Measurements from ENCODE around the gene MAGI2.

MAGI2 gene

GRCh38 chr7:78169992-78170391 is 1283.5 kb downstream of the MAGI2 start:
- no peak overlapping the region for H3K27ac ChIP-seq
- H3K4me3 ChIP-seq, result no peak overlapping the region

- no peak overlapping the region for H3K27ac ChIP-seq
Measured at GRCh38 chr7:78168865-78169264, 1284.6 kb downstream of the MAGI2 start.

GRCh38 chr7:78167860-78168259 is 1285.6 kb downstream of the MAGI2 start:
- no peak overlapping the region for H3K27ac ChIP-seq
- no peak overlapping the region for H3K4me3 ChIP-seq

More at GRCh38 chr7:78168865-78169264, 1284.6 kb downstream of the MAGI2 start:
- no peak overlapping the region for H3K4me3 ChIP-seq

DNA sequence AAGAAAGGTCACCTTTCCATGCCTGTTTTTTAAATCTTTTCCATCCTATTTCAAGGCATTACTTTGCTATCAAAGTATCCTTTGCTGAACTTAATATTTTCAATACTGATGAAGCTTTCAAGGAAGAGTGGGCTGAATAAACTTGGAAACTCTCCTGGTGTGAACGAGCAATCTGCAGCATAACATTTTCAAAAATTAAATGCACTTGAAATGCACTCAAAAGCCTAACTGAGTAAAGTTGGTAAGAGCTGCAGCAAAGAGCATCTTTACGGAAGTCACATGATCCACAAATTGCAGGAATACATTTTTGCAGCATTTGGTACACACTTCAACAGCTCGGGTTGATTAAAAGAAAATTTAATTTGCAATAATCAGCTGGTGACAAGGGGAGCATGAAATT is 1287.6 kb downstream of the MAGI2 start:
- Histone ChIP-seq H3K4me3 (no peak overlapping the region), H3K27ac (no peak overlapping the region)

DNA sequence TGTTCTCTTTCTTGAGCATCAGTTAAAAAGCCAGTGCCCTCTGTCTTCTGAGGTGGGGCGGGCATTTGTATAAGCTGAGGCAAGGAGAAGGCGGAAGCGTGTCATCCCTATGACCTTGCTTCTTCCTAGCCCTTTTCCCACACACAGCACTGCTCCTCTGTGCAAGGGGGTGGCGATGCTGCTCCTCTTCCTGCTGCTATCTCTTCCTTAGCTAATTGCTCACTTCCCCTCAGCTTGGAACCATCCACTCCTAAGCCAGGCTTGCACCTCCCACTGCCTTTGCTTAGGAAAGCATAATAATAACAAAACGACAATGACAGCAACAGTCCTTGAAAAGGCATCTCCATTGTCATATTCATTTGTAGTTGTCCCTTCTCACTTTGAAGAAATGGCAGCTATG is 1288.0 kb downstream of the MAGI2 start:
- Histone ChIP-seq H3K4me3 (no peak overlapping the region), H3K27ac (no peak overlapping the region)

- Histone ChIP-seq H3K27ac (no peak overlapping the region), H3K4me3 (no peak overlapping the region)
Measured at GRCh38 chr7:78164459-78164858, 1289.0 kb downstream of the MAGI2 start.

DNA sequence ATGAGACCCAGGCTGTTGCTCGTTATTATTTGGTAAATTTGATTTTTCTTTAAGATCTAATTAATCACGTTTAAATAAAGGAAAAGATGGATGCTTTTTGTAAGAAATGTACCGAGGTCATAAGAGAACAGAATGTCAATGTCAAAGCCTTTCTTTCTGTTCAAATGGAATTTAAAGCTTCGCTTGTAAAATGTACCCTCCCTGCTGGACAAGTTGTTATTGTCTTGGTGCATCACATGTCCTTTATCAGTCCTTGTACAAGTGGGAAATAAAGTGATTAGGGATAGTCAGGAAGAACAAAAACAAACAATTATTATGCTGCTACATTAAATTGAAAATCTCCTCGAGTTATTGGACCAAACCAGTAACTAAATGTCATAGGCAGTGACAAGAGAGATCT is 1291.7 kb downstream of the MAGI2 start:
- Histone ChIP-seq H3K27ac (no peak overlapping the region), H3K4me3 (no peak overlapping the region)

DNA sequence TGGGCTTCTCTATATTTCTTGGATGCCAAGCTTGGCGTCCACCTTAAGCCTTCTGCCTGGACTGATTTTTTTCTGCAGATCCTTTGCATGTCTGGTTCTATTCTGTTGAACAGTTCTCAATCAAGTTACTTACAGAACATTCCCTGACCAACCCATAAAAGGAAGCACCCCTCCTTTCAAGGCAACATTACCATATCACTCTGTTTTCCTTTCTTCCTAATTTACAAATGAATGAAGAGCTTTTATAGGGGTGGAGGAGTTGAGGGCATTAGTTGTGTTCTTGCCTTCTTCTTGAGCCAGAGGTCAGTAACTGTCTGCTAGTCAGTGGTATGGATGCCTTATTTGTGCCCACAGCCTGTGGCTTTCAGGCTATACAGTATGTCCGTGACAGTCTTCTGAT is 1293.9 kb downstream of the MAGI2 start:
- Histone ChIP-seq H3K4me3 (no peak overlapping the region), H3K27ac (no peak overlapping the region)

GRCh38 chr7:78153285-78153684 is 1300.2 kb downstream of the MAGI2 start:
- Histone ChIP-seq H3K4me3 (no peak overlapping the region), H3K27ac (no peak overlapping the region)

GRCh38 chr7:78151229-78151628 is 1302.2 kb downstream of the MAGI2 start:
- no peak overlapping the region for H3K27ac ChIP-seq
- H3K4me3 ChIP-seq, result no peak overlapping the region

DNA sequence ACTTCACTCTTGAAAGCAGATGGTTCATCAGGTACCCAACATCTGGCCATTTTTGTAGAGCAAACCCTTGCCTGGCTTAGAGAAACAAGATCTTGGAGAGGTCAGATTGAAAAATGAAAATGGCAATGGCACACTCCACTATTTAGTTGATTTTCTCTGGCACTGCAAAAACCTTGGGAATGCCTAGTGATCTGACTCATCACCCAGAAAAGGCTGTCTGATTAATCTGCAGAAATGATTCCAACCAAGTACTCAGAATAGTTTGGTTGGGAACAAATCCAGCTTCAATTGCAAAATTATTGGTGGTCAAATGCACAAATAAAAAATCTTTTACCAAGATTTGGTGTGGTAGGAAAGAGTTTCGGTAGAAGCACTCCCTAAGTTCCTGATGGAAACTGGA is 1303.7 kb downstream of the MAGI2 start:
- Histone ChIP-seq H3K27ac (peak overlapping the region in 2 of 21 experiments; percentile 25 to 46), H3K4me3 (no peak overlapping the region)

DNA sequence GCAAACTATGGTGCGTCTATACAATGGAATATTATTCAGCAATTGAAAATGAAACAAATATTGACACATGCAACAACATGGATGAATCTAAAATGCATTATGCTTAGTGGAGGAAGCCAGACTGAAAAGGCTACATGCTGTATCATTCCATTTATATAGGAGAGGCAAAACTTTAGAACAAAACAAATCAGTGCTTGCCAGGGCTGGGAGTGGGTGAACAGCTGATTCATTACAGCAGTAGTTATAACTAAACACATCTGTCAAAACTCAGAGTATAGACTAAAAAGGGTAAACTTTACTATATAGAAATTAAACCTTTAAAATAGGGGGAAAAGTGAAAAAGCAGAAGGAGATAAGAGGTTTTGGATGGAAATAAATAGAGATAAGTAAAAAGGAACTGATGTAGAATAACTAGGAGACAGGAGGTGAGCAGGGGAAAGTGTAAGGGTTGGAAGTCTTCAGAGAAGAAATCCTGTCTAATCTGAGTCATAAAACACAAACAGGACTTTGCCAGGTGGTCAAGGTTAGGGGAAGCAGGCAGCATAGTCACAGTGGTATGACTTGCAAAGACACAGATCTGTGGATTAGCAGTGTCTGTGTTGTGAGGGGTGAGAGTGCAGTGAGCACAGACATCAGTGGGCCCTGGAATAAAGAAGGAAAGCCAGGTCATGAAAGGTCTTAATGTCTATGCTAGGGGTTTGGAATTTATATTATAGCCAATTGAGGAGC is 1305.1 kb downstream of the MAGI2 start:
- Histone ChIP-seq H3K27ac (no peak overlapping the region), H3K4me3 (no peak overlapping the region)

- Histone ChIP-seq H3K4me3 (no peak overlapping the region), H3K27ac (no peak overlapping the region)
Measured at GRCh38 chr7:78146546-78146945, 1306.9 kb downstream of the MAGI2 start.

DNA sequence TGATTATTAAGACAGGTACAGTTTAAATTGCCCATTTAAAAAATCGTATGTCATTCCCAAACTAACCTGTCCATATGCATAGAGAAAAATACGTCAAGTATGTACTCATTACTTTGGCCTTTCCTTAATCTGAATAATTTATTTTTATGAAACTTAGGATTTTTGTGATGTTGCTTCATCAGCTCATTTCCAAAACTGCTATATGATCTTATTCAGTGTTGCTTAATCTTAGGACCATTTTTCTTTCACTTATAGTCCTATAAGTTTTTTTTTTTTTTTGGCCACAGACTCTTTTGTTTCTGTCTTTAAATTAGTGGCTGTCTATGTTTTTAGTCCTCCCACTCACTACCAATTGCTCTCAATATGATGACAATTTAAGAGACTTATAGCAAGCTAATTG is 1309.8 kb downstream of the MAGI2 start:
- no peak overlapping the region for H3K27ac ChIP-seq

GRCh38 chr7:78141522-78142281 is 1311.8 kb downstream of the MAGI2 start:
- H3K27ac ChIP-seq, result no peak overlapping the region
- no peak overlapping the region for H3K4me3 ChIP-seq

More for the DNA sequence above, 1309.8 kb downstream of the MAGI2 start:
- no peak overlapping the region for H3K4me3 ChIP-seq

GRCh38 chr7:78140109-78140508 is 1313.4 kb downstream of the MAGI2 start:
- Histone ChIP-seq H3K4me3 (no peak overlapping the region), H3K27ac (no peak overlapping the region)

DNA sequence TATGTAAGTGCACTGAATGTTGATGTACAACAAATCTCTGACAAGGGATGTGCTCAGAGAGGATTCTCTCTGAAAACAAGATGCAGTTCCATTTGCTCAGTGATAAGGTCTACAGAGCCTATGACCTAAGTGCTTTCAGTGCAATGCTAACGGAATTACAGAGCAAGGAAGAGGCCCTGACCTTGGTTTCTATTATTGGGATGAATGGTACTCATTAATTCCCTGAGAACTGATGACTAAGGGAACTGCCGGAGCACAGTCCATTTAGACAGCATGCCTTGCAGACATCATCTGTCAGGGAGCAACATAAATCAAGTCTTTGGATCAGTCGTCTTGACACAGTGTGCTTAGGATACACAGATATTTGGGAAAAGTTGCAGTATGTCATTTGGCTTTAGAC is 1314.1 kb downstream of the MAGI2 start:
- H3K4me3 ChIP-seq, result no peak overlapping the region
- no peak overlapping the region for H3K27ac ChIP-seq

- Histone ChIP-seq H3K27ac (no peak overlapping the region), H3K4me3 (no peak overlapping the region)
Measured at GRCh38 chr7:78134774-78135173, 1318.7 kb downstream of the MAGI2 start.

DNA sequence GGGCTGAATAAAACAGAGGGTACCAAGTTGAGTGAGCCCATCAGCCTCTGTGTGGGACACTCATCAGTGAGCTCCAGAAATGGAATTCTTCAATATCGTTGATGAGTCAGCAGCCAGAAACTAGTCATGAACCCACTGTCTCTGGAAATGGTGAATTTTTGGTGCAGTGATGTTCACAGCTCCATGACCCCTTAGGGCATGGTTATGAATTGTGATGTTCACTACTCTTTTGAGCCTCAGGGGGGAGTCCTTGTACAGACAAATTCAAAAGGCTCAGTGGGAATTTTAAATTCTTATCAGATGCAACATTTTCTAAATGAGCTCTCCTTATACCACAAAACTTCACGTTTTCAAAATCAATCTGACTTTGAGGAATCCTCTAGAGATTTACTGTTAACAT is 1319.2 kb downstream of the MAGI2 start:
- H3K27ac ChIP-seq, result no peak overlapping the region

GRCh38 chr7:78130446-78131215 is 1322.8 kb downstream of the MAGI2 start:
- H3K4me3 ChIP-seq, result no peak overlapping the region
- no peak overlapping the region for H3K27ac ChIP-seq

More for the DNA sequence above, 1319.2 kb downstream of the MAGI2 start:
- no peak overlapping the region for H3K4me3 ChIP-seq

- Histone ChIP-seq H3K27ac (no peak overlapping the region), H3K4me3 (no peak overlapping the region)
Measured at GRCh38 chr7:78129865-78130264, 1323.6 kb downstream of the MAGI2 start.
